Naive B cell (primary cell): ENCODE measurements around the gene TTC23. TPM values are rescaled to one million over a fixed set of nuclear protein-coding genes. Genes with fewer than 3 reads are reported as not detected.
A peak's percentile ranks its signal among the peaks of the same experiment; 100 is the strongest.

Experiments
- ATAC-seq, 2 donors: fragments of 150-1000 bp; cut with Tn5 transposase; 2 replicates each; pipeline ENCODE4 v1.10.0; 2021; ENCODE audit warnings: low read depth in 2 of 2, mild to moderate bottlenecking in 2 of 2, moderate library complexity in 2 of 2
- DNase-seq: peaks from one replicate; pipeline ENCODE4 v3.0.0; 2022
- H3K27ac Mint-ChIP-seq, 6 donors: one replicate each; pipeline ENCODE4 v1.8.0; 2020 to 2022; ENCODE audit warnings: mild to moderate bottlenecking in 6 of 6, mixed read lengths in 6 of 6, moderate library complexity in 5 of 6, inconsistent platforms in 2 of 6
- H3K27me3 Mint-ChIP-seq, 3 donors: one replicate each; pipeline ENCODE4 v1.8.0; 2021 to 2022; ENCODE audit warnings: mixed read lengths in 3 of 3, mild to moderate bottlenecking in 1 of 3
- H3K36me3 Mint-ChIP-seq, 2 donors: one replicate each; pipeline ENCODE4 v1.8.0; 2020 to 2022; ENCODE audit warnings: mixed read lengths in 2 of 2, inconsistent platforms in 1 of 2, mild to moderate bottlenecking in 1 of 2
- H3K4me1 Mint-ChIP-seq, 3 donors: one replicate each; pipeline ENCODE4 v1.8.0; 2020 to 2022; ENCODE audit warnings: mixed read lengths in 3 of 3, inconsistent platforms in 1 of 3, mild to moderate bottlenecking in 1 of 3, moderate library complexity in 1 of 3
- H3K4me3 Mint-ChIP-seq, 8 donors: one replicate each; pipeline ENCODE4 v1.8.0; 2020 to 2022; ENCODE audit warnings: mild to moderate bottlenecking in 8 of 8, mixed read lengths in 8 of 8, moderate library complexity in 8 of 8, inconsistent platforms in 2 of 8
- H3K9me3 Mint-ChIP-seq, 7 donors: one replicate each; pipeline ENCODE4 v1.8.0; 2020 to 2022; ENCODE audit warnings: mixed read lengths in 7 of 7, mild to moderate bottlenecking in 5 of 7, inconsistent platforms in 2 of 7, moderate library complexity in 1 of 7
- polyA plus RNA-seq, 6 donors: library from polyadenylated mRNA; unstranded; fragments of 300-500 nt; fragmentation: Illumina TruSeq; gene quantifications; one replicate each; pipeline ENCODE4 v1.2.3, GENCODE V29; 2021; ENCODE audit warnings: low read depth in 6 of 6

TTC23 gene
- polyA plus RNA-seq, 6 donors from 2014 or later = 0.58 to 1.1 (median 0.96) TPM; not detected in 3

DNA sequence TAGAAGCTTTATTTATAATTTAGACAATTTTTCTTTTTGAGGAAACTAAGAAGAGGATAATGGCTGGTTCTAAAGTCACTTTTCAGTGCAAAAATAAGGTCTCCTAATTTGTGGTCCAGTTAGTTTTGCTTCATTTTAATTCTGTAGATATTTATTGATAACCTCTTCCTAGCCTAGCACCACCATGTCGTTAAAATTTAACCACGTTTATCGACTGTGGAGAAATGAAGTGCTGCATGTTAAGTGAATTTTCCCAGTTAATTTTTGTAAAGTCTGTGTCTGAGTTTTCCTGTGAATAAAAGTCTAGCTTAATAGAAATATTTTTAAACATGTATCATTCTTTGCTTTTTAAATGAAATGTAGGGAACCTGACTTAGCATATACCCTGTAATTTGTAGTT, 18.6 kb upstream of the TTC23 start:
- no peaks in the 10 kb centered on the region for H3K27me3 Mint-ChIP-seq
- no peak for ATAC-seq
- H3K9me3 Mint-ChIP-seq = no peaks in the 10 kb centered on the region
- no peak overlapping the region for H3K4me3 Mint-ChIP-seq
- no peak for DNase-seq
- peaks cover 0 to 7% of the 10 kb centered on the region in 2 donors for H3K36me3 Mint-ChIP-seq
- H3K27ac Mint-ChIP-seq = no peak overlapping the region
- H3K4me1 Mint-ChIP-seq = peaks cover 0 to 4% (median 0%) of the 10 kb centered on the region in 3 donors

DNA sequence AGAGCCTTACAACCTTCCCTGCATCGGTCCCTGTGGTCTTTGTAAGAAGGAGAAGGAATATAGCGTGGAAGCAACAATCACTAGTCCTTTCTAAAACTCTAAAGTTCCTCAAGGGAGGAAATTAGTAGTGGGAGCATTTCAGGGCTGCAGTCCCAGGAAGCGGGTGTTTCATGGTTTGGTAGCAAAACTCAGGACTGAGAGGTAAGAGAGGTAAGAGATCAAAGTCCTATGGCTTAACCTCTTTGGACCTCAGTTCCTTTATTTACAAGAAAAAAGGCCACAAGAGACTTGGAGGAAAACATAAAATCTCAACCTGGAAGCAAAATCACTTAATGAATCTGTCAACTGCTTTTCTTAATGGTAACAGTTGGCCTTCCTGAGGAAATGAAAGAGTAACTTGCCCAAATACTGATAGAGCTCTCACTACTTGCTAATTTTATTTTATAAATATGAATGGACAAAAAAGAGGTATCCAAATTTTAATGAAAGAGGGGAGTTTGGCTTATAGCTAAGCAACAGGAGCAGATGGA, 16.2 kb upstream of the TTC23 start:
- peaks cover 0 to 7% of the 10 kb centered on the region in 2 donors for H3K36me3 Mint-ChIP-seq
- DNase-seq (no peak), ATAC-seq (no peak)
- H3K27me3 Mint-ChIP-seq = no peaks in the 10 kb centered on the region
- no peak overlapping the region for H3K4me3 Mint-ChIP-seq
- no peak overlapping the region for H3K27ac Mint-ChIP-seq
- H3K9me3 Mint-ChIP-seq = no peaks in the 10 kb centered on the region
- peaks cover 0 to 4% (median 0%) of the 10 kb centered on the region in 3 donors for H3K4me1 Mint-ChIP-seq

DNA sequence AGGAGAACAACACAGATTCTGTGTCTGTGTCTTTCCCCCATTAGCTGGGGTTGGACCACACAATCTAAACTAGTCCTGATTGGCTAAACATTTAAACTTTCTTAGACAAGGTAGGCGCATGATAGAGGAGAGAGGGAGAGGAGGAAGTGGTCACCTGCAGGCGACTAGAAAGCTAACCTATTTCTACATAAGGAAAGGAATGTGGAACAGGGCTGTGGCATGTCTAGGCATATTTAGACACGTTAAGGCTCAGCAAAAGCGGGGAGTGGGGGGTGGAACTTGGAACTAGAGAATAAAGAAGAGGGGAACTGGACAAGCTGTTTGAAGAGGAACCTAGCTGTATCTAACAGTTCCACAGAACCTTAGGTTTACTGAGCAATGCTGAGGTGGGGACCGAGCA, 14.7 kb upstream of the TTC23 start:
- Mint-ChIP-seq H3K9me3 (no peaks in the 10 kb centered on the region), H3K4me1 (peaks cover 0 to 4% (median 0%) of the 10 kb centered on the region in 3 donors), H3K4me3 (no peak overlapping the region), H3K27ac (no peak overlapping the region), H3K36me3 (peaks cover 0 to 7% of the 10 kb centered on the region in 2 donors), H3K27me3 (no peaks in the 10 kb centered on the region)
- ATAC-seq = no peak
- DNase-seq = no peak

DNA sequence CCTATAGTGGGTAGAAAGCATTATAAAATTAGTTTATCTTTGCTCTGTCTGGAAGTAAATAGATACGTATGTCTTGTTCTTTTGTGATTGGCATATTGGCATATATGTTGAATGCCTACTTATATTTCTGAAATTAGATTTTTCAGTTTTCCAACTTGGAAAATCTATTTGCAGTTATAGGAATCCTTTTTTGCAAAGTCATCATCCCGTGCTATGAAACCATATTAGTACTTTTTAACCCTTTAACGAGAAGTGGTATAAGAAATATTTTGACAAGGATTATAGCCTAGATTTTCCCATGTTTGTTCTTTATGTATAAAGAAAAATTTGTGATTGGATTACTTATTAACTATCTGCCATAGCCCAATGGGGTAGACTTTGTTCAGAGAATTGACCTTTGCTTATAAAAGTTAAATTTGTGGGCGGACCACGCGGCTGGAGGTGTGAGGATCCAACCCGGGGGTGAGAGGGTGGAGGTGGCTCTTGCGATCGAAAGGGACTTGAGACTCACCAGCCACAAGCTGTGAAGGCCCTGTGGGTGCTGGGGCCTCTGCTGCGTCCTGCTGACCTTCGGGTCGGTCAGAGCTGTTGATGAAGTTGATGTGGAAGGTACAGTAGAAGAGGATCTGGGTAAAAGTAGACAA, 7.8 kb upstream of the TTC23 start:
- no peaks in the 10 kb centered on the region for H3K27me3 Mint-ChIP-seq
- peaks cover 12 to 16% of the 10 kb centered on the region in 2 donors for H3K36me3 Mint-ChIP-seq
- H3K4me3 Mint-ChIP-seq = no peak overlapping the region
- H3K9me3 Mint-ChIP-seq = no peaks in the 10 kb centered on the region
- ATAC-seq (no peak), DNase-seq (no peak)
- peaks cover 16 to 21% (median 19%) of the 10 kb centered on the region in 3 donors for H3K4me1 Mint-ChIP-seq
- H3K27ac Mint-ChIP-seq = peak overlapping the region in 1 of 6 donors; percentile 25

DNA sequence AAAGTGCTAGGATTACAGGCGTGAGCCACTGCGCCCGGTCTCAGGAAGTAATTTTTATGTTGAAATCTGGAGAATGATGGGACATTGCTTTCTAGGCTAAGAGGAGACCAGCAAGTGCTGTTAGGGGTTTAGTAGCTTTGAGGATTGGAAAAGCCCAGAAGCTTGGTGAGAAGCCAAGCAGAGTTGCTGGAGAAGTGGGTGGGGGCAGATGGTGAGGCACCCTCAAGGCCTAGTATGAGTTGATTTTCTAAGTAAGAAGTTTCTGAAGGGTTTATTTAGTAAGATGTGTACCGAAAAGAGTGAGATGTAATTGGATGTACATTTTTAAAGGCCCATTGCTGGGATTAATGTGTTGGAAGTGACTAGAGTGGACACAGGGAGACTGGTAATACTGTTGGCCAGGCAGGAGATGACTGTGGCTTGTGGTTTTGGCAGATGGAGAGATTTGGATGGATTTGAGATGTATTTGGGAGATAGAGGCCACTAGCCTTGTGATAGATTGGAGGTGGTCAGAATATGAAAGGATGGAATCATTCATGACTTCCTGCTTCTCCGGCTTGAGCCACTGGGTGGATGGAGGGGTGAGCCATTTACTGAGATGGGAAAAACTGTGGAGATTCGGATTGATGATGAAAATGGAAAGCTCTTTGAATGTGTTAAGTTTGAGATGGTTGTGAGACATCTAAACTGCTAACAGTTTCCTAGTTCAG, 4.2 kb upstream of the TTC23 start:
- DNase-seq = no peak

DNA sequence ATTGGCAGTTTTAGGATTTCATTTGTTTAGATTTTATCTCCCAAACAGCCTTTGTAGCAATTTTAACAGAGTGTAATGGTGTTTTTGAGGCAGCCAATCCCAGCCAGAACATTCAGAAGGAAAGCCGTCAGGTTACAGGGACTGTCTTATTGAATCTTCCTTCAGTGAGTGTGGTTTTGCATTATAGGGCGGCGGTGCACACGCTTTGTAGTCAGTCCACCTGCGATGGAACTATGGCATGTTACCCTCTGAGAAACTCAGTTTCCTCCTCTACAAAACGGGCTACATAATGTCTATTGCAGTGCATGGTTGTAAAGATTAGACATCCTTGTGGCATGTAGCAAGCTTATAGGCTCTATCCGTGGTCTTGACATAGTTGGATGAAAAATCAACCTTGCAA, 2.9 kb upstream of the TTC23 start:
- Mint-ChIP-seq H3K4me1 (peaks cover 25 to 33% (median 30%) of the 10 kb centered on the region in 3 donors), H3K9me3 (peaks cover 0 to 6% (median 0%) of the 10 kb centered on the region in 7 donors), H3K27ac (peak overlapping the region in 2 of 6 donors; percentile 27 to 91), H3K4me3 (peak overlapping the region in 6 of 8 donors; percentile 47 to 96 (median 95)), H3K36me3 (peaks cover 2 to 9% of the 10 kb centered on the region in 2 donors), H3K27me3 (no peaks in the 10 kb centered on the region)
- ATAC-seq (no peak), DNase-seq (no peak)

More for the DNA sequence above, 4.2 kb upstream of the TTC23 start:
- peak overlapping the region in 5 of 8 donors; percentile 7 to 72 (median 16) for H3K4me3 Mint-ChIP-seq
- H3K4me1 Mint-ChIP-seq = peaks cover 25 to 33% (median 33%) of the 10 kb centered on the region in 3 donors
- no peak for ATAC-seq
- peak overlapping the region in 3 of 6 donors; percentile 45 to 81 (median 55) for H3K27ac Mint-ChIP-seq
- H3K27me3 Mint-ChIP-seq = no peaks in the 10 kb centered on the region
- H3K36me3 Mint-ChIP-seq = peaks cover 14% of the 10 kb centered on the region in 2 donors
- peaks cover 0 to 6% (median 0%) of the 10 kb centered on the region in 7 donors for H3K9me3 Mint-ChIP-seq

DNA sequence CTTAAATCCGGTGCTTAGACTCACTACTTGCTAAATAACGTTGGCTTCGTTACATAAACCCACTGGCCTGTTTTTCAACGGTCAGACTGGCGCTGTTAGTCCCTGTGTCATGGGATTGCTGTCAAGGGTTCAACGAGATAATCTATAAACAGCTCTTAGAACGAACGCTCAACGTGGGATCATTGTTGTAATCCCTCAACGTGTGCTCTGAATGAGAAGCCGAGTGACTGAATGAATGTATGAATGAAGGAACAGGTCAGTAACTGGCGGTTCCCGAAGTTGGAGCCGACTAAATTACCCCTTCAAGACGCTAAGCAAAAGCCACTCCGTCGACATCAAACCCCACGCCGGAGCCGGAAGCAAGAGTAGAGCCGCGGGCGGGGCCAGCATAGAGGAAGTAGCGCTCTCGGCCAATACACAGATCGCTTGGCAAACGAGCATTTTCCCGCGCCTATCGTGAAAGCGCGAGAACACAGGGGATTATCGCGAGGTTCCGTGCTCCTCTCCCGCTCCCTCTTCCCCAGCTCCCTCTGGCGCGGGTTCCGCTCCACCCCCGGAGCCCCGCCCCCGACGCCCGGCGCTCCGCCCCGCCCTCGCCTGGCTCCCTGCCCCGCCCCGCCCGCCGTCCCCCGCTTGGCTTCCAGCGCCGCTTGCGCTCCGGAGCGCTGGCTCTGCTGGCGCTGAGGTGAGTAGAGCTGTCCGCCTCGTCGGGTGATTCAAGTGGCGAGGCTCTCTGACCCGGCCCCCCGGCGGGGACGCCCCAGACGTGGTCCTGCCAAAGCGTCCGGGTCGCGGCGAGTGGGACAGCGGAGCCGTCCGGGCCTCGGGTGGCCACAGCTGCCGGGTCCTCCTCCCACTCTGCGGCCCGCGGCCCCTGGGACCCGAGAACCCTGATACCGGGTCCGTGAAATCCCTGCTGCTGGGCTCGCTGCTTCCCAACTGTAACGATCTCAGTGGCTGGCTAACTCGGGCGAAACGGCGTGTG, 1.8 kb upstream of the TTC23 start, which contains the start of gene LRRC28:
Gene LRRC28 (plus strand): TSS at position 625 of the 985 bp plus-strand sequence. CDS start 4,477 bp downstream, outside the sequence.
- Mint-ChIP-seq H3K4me1 (peaks cover 25 to 33% (median 27%) of the 10 kb centered on the region in 3 donors), H3K27ac (peak within 1 kb of the TSS; percentile 78 to 94 (median 91)), H3K4me3 (peak within 1 kb of the TSS in 6 of 8 donors; percentile 92 to 96 (median 95)), H3K9me3 (peaks cover 0 to 6% (median 0%) of the 10 kb centered on the region in 7 donors), H3K36me3 (peaks cover 0 to 7% of the 10 kb centered on the region in 2 donors), H3K27me3 (no peaks in the 10 kb centered on the region)
- ATAC-seq (peak; percentile 97), DNase-seq (peak; percentile 88)

DNA sequence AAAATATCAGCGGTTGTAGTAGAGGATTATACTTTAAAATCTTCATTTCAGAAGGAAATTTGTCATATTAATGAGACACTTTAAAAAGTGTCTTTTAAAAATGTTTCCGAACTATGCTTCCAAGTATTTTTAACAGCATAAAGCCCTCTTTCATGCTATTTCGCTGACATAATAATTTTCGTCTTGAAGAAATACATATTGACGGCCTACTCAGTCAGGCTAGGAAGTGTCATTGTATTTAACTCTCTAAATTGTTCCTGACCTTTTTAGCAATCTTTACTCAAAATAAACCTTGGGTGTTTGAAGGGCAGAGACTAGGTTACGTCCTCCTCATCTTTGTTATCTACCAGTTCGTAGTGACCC, 1.1 kb upstream of the TTC23 start:
- Mint-ChIP-seq H3K36me3 (peaks cover 0 to 4% of the 10 kb centered on the region in 2 donors), H3K27me3 (no peaks in the 10 kb centered on the region), H3K9me3 (peaks cover 0 to 6% (median 0%) of the 10 kb centered on the region in 7 donors), H3K4me3 (peak overlapping the region in 6 of 8 donors; percentile 92 to 96 (median 95)), H3K27ac (peak overlapping the region; percentile 78 to 94 (median 90)), H3K4me1 (peaks cover 25 to 33% (median 27%) of the 10 kb centered on the region in 3 donors)
- ATAC-seq = no peak
- no peak for DNase-seq

DNA sequence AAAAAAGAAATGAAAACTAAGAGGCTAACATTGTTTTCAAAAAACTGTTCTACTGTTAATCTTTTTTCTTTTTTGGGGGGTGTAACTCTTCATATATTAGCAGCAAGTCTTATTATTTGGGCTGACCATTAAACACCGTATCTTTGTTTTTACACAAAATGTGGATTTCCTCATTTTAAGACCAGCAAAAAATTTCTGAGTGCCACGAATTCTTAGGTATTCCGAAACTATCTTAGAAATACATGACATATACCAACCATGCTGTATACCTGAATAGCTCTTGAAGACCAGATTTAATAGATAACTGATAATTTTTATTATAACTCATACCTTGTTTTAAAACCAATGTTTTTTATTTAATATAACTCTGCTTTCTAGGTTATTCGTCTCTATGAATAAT, 620 bp upstream of the TTC23 start:
- DNase-seq = no peak
- Mint-ChIP-seq H3K27me3 (no peaks in the 10 kb centered on the region), H3K9me3 (peaks cover 0 to 6% (median 0%) of the 10 kb centered on the region in 7 donors), H3K4me1 (peaks cover 25 to 33% (median 27%) of the 10 kb centered on the region in 3 donors), H3K36me3 (peaks cover 0 to 4% of the 10 kb centered on the region in 2 donors), H3K4me3 (peak overlapping the region in 1 of 8 donors; percentile 95), H3K27ac (no peak overlapping the region)
- ATAC-seq = no peak

DNA sequence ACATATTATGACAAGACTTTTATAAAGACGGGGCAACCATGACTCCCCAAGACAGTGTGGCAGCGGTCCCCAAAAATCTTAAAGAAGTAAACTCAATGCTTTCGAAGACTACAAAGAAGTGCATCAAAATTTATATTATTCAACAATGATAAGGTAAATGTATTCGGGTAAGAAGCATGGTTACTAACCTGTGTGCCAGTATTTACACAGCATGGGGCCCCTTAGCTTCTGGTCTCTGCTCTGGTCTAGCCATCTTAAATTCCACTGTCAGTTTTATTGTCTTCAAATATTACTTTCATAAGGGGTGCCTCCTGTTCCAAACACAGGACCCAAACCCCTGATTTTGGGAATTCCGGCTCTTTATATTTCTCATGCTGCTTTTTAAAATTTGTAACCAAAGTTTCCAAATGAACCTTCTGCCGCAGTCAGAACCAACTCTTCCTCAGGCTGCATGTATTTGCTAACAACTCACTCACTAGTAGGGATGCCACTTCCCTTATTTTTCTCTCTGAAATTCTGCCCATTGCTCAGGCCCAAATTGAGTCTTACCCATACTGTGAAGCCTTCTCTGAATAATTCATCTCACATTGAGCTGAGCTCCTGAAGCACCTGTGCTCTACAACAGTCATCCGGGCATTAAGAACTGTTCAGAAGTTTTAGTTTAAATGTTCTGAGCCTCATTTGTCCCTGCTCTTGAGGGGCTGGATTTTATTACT, 1.2 kb downstream of the TTC23 start:
- no peak overlapping the region for H3K27ac Mint-ChIP-seq
- peaks cover 0 to 6% (median 0%) of the 10 kb centered on the region in 7 donors for H3K9me3 Mint-ChIP-seq
- DNase-seq (no peak), ATAC-seq (no peak)
- H3K4me1 Mint-ChIP-seq = peaks cover 17 to 23% (median 19%) of the 10 kb centered on the region in 3 donors
- H3K4me3 Mint-ChIP-seq = no peak overlapping the region
- H3K36me3 Mint-ChIP-seq = peaks cover 0 to 4% of the 10 kb centered on the region in 2 donors
- H3K27me3 Mint-ChIP-seq = no peaks in the 10 kb centered on the region

DNA sequence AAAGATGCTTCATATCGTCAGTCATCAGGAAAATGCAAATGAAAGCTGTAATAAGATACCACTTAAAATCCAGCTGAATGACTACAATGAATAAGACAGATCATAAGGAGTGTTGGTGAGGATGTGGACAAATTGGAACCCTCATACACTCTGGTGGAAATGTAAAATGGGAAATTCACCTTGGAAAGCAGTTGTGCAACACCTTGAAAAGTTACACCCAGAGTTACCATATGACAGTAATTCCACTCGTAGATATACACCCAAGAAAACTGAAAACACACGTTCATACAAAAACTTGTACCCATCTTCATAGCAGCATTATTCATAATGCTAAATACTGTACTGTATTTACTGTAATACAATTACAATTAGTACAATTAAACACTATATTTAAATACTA, 2.3 kb downstream of the TTC23 start:
- H3K27me3 Mint-ChIP-seq = no peaks in the 10 kb centered on the region
- H3K9me3 Mint-ChIP-seq = peaks cover 0 to 6% (median 0%) of the 10 kb centered on the region in 7 donors
- ATAC-seq (no peak), DNase-seq (no peak)
- peaks cover 7 to 12% (median 11%) of the 10 kb centered on the region in 3 donors for H3K4me1 Mint-ChIP-seq
- H3K27ac Mint-ChIP-seq = no peak overlapping the region
- peaks cover 0 to 4% of the 10 kb centered on the region in 2 donors for H3K36me3 Mint-ChIP-seq
- H3K4me3 Mint-ChIP-seq = peak overlapping the region in 1 of 8 donors; percentile 44

DNA sequence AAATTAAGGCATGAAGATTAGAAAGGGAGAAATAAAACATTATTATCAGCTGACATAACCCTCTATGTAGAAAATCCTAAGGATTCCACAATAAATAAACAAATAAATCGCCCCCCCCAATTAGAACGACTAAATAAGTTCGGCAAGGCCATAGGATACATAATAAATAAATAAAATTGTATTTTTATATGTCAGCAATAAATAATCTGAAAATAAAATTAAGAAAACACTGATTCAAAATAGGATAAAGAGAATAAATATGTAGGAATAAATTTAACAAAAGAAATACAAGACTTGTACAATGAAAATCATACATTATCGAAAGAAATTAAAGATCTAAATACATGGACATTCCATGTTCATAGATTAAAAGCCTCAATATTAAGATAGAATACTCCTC, 5.1 kb downstream of the TTC23 start:
- Mint-ChIP-seq H3K27me3 (peaks cover 0 to 12% (median 0%) of the 10 kb centered on the region in 3 donors), H3K27ac (no peak overlapping the region), H3K4me1 (peaks cover 0 to 6% (median 0%) of the 10 kb centered on the region in 3 donors), H3K9me3 (no peaks in the 10 kb centered on the region), H3K36me3 (no peaks in the 10 kb centered on the region), H3K4me3 (no peak overlapping the region)
- no peak for DNase-seq
- ATAC-seq = no peak
